Thyroid gland (tissue), 4 donors: ENCODE results near the gene OPN1SW.

Experiments used
- CTCF ChIP-seq, 6 experiments: fragments of 200-600 bp in 3 of 6; fragments of 450-650 bp in 3 of 6; sonication (generic) in 3 of 6; IDR thresholded peaks; one replicate each; pipeline ENCODE4 v1.5.1; 2016 to 2019; ENCODE audit warnings: antibody characterized with exemption in 6 of 6, mild to moderate bottlenecking in 2 of 6, inconsistent platforms in 1 of 6, moderate library complexity in 1 of 6
- POLR2A ChIP-seq, 2 donors: fragments of 450-650 bp; IDR thresholded peaks; one replicate each; pipeline ENCODE4 v1.6.1; 2017; ENCODE audit warnings: antibody characterized with exemption in 2 of 2, mild to moderate bottlenecking in 2 of 2, moderate library complexity in 1 of 2

GRCh38 chr7:128821724-128822123, 46.1 kb upstream of the OPN1SW start:
- TF ChIP-seq CTCF (IDR thresholded peaks at IDR 0.05) (no peak), POLR2A (IDR thresholded peaks at IDR 0.05) (no peak)
